Breast epithelium (tissue), 4 donors: Measurements from ENCODE around the gene ZNF397. TPM values are rescaled to one million over a fixed set of nuclear protein-coding genes. Genes with fewer than 3 reads are reported as not detected.

ENCODE experiments used
- DNase-seq, 2 donors: peaks; one replicate each; pipeline ENCODE4 v3.0.0-alpha.2; 2019; ENCODE audit warnings: low spot score in 2 of 2
- H3K27ac ChIP-seq, 2 donors: fragments of 200-600 bp; sonication (generic) in 1 of 2; one replicate each; pipeline ENCODE4 v1.5.1; 2016 to 2019; ENCODE audit warnings: mild to moderate bottlenecking in 1 of 2
- H3K27me3 ChIP-seq, 2 donors: fragments of 200-600 bp; sonication (generic) in 1 of 2; one replicate each; pipeline versions ENCODE4 v1.5.1 to v1.6.0; 2017 to 2019; ENCODE audit warnings: control low read depth in 1 of 2, mild to moderate bottlenecking in 1 of 2
- H3K36me3 ChIP-seq: fragments of 200-600 bp; one replicate; pipeline ENCODE4 v1.5.1; 2019
- H3K4me1 ChIP-seq, 2 donors: fragments of 200-600 bp; sonication (generic); one replicate each; pipeline ENCODE4 v1.5.1; 2016 to 2019; ENCODE audit warnings: control low read depth in 1 of 2
- H3K4me3 ChIP-seq, 3 donors: fragments of 200-600 bp; sonication (generic); 1 replicate in 2 of 3; 2 replicates in 1 of 3; pipeline ENCODE4 v1.5.1; 2016 to 2019; ENCODE audit warnings: mild to moderate bottlenecking in 3 of 3, moderate library complexity in 2 of 3
- H3K9me3 ChIP-seq, 2 donors: fragments of 200-600 bp; sonication (generic) in 1 of 2; one replicate each; pipeline ENCODE4 v1.5.1; 2016 to 2019; ENCODE audit warnings: control low read depth in 1 of 2
- POLR2A ChIP-seq: fragments of 450-650 bp; IDR thresholded peaks from one replicate; pipeline ENCODE4 v1.6.1; 2016; ENCODE audit warnings: antibody characterized with exemption, mild to moderate bottlenecking, moderate library complexity
- POLR2AphosphoS5 ChIP-seq, 3 donors: sonication (generic); formaldehyde crosslinking; IDR thresholded peaks; one replicate each; pipeline ENCODE4 v1.6.1; 2017; ENCODE audit warnings: antibody characterized with exemption in 3 of 3
- intact Hi-C: fragments of 100-400 bp; cut with DNase I; formaldehyde crosslinking; loops from one replicate; pipeline ENCODE4 v1.15.1; 2023; ENCODE audit warnings: low total_unique reads
- total RNA-seq, 3 donors: library from RNA; depleted of rRNA; stranded (reverse); fragments of >200 nt; gene quantifications; one replicate each; pipeline ENCODE4 v1.1.0, GENCODE V29; 2016
- TF ChIP-seq, protein P1 (sequence below), 3 donors: fragments of 450-650 bp; IDR thresholded peaks; one replicate each; pipeline ENCODE4 v1.5.1; 2016 to 2017; ENCODE audit warnings: antibody characterized with exemption in 3 of 3, mild to moderate bottlenecking in 3 of 3, moderate library complexity in 3 of 3

The ZNF397 gene
- total RNA-seq, 3 donors from 2014 or later = 27.2 to 44.5 (median 38.0) TPM

DNA sequence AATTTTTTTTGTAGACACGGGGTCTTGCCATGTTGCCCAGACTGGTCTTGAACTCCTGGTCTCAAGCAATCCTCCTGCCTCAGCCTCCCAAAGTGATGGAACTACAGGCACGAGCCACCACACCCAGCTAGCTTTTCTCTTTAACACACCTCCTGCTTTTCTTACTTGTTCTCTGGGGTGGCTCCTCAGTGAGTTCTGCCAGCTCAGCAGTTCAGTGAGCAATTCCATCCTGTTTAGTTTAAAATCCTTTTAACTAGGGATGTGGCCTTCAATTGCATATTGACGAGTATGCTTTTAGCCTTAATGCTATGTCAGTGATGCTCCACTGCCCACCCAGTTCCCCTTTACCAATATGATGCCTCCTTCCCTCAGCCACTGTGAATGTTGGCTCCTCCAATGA, 16.1 kb downstream of the ZNF397 start:
- H3K27ac ChIP-seq = no peak overlapping the region
- DNase-seq = no peak
- peaks cover under 1% of the 10 kb centered on the region for H3K36me3 ChIP-seq
- H3K4me1 ChIP-seq = no peaks in the 10 kb centered on the region
- TF ChIP-seq POLR2A (no peak), POLR2AphosphoS5 (IDR thresholded peaks at IDR 0.05) (no peak)
- TF ChIP-seq, protein P1, sequence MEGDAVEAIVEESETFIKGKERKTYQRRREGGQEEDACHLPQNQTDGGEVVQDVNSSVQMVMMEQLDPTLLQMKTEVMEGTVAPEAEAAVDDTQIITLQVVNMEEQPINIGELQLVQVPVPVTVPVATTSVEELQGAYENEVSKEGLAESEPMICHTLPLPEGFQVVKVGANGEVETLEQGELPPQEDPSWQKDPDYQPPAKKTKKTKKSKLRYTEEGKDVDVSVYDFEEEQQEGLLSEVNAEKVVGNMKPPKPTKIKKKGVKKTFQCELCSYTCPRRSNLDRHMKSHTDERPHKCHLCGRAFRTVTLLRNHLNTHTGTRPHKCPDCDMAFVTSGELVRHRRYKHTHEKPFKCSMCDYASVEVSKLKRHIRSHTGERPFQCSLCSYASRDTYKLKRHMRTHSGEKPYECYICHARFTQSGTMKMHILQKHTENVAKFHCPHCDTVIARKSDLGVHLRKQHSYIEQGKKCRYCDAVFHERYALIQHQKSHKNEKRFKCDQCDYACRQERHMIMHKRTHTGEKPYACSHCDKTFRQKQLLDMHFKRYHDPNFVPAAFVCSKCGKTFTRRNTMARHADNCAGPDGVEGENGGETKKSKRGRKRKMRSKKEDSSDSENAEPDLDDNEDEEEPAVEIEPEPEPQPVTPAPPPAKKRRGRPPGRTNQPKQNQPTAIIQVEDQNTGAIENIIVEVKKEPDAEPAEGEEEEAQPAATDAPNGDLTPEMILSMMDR (IDR thresholded peaks at IDR 0.05) = no peak
- no peaks in the 10 kb centered on the region for H3K27me3 ChIP-seq
- intact Hi-C loops = no loop called here
- H3K9me3 ChIP-seq = peaks cover 0 to 3% of the 10 kb centered on the region in 2 donors
- no peak overlapping the region for H3K4me3 ChIP-seq

DNA sequence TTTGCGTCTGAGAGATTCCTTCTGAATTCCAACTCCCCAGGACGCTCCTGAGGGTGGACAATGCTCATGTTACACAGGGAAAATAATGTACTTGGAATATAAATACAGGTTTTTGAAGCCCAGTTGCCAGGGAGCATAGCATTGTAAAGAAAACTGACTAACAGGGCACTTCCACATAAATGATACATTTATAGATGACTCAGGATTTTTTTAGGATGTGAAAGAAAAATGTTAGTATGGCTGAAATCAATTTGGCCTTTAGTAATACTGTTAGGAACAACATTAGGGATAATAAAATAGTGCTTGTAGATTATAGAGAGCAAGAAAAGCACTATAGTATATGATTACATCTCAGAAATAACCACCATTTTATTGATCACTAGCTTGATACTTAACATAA, 23.6 kb downstream of the ZNF397 start:
- Histone ChIP-seq H3K27ac (no peak overlapping the region), H3K27me3 (no peaks in the 10 kb centered on the region), H3K36me3 (peaks cover 7% of the 10 kb centered on the region), H3K4me3 (no peak overlapping the region), H3K9me3 (no peaks in the 10 kb centered on the region), H3K4me1 (no peaks in the 10 kb centered on the region)
- TF ChIP-seq POLR2A (no peak), POLR2AphosphoS5 (IDR thresholded peaks at IDR 0.05) (no peak)
- TF ChIP-seq, protein P1 (IDR thresholded peaks at IDR 0.05) = no peak
- DNase-seq = no peak
- intact Hi-C loops = no loop called here

DNA sequence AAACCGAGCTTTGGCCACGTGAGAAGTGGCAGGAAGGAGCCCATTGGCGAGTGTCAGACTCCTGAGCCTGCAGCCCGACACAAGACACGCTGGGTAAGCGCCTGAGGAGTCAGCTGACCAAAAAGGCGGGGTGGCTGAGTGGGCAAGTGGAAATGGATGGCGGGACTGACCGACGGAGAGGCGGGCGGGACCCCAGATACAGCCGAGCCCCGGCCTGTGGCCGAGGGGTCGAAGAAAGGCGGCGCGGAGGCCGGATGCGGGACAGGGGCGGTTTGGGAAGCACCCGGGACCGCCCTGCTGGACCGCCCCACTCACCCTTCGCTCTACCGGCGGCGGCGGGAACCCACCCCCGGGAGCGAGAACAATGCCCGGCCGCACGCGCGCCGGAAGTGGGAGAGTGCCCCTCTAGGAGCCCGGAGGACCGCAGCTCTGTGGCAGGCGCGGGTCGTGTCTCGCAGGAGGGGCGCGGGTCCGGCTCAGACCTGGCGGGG, 26.4 kb downstream of the ZNF397 start:
- intact Hi-C loops = no loop called here
- TF ChIP-seq POLR2AphosphoS5 (IDR thresholded peaks at IDR 0.05) (peak; percentile 47 to 65 (median 57)), POLR2A (peak; percentile 50)
- TF ChIP-seq, protein P1 (IDR thresholded peaks at IDR 0.05) = peak in 1 of 3 donors; percentile 12
- Histone ChIP-seq H3K9me3 (peaks cover 0 to 7% of the 10 kb centered on the region in 2 donors), H3K27ac (peak overlapping the region; percentile 91 to 93), H3K36me3 (peaks cover 4% of the 10 kb centered on the region), H3K4me1 (no peaks in the 10 kb centered on the region), H3K4me3 (peak overlapping the region; percentile 59 to 79 (median 79)), H3K27me3 (no peaks in the 10 kb centered on the region)
- peak; percentile 67 to 71 for DNase-seq

DNA sequence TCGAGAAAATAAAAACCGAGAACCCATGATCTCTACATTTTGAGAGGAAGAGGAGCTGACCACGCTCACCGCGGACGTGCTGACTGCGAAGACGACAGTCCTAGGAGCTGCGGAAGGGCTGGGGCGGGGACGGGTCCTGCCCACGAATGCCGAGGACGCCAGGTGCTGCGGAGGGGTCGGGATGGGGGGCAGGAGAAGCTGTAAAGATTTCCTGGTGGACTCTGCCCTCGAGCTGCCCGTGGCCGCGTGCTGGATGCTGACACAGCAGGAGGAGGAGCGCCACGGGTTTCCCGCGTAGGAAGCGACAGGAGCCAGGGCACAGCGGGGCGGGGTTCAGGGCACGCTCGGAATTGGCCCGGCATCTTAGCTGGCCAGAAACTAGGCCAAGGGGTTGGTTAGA, 27.0 kb downstream of the ZNF397 start:
- no peak for DNase-seq
- Histone ChIP-seq H3K27ac (peak overlapping the region; percentile 20 to 93), H3K9me3 (peaks cover 0 to 7% of the 10 kb centered on the region in 2 donors), H3K36me3 (no peaks in the 10 kb centered on the region), H3K4me1 (no peaks in the 10 kb centered on the region), H3K27me3 (no peaks in the 10 kb centered on the region), H3K4me3 (peak overlapping the region; percentile 59 to 79 (median 79))
- intact Hi-C loops = no loop called here
- TF ChIP-seq POLR2A (no peak), POLR2AphosphoS5 (IDR thresholded peaks at IDR 0.05) (peak in 2 of 3 donors; percentile 36 to 41)

DNA sequence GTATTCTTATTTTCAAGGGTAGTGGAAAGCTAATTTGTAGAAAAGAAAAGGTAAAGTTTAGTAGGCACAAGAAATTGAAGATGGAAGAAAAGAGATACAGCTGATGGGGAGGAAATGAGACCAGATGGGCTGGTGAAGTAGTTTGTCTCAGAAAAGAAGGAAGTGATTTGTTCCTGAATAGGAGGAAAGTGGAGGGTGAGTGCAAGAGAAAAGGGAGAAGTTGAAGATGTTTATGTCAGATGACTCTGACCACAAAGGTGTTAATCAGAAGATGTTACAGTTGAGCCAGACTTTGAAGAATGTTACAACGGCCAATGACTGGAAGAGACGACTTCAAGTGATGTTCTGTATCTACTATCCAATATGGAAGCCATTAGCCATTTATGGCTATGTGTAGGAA, 28.0 kb downstream of the ZNF397 start:
- Histone ChIP-seq H3K36me3 (no peaks in the 10 kb centered on the region), H3K9me3 (peaks cover 0 to 7% of the 10 kb centered on the region in 2 donors), H3K4me3 (no peak overlapping the region), H3K4me1 (no peaks in the 10 kb centered on the region), H3K27ac (no peak overlapping the region), H3K27me3 (no peaks in the 10 kb centered on the region)
- TF ChIP-seq POLR2A = no peak
- TF ChIP-seq, protein P1 (IDR thresholded peaks at IDR 0.05) = no peak
- intact Hi-C loops = no loop called here
- DNase-seq = no peak
